Measurements from ENCODE around the gene M1AP.

M1AP gene

GRCh38 chr2:74593826-74594772 is 54.0 kb downstream of the M1AP start:
- DNase-seq: no peak

- no peak for DNase-seq
These were observed 59.5 kb downstream of the M1AP start for GRCh38 chr2:74588664-74589063.

GRCh38 chr2:74587664-74588277 is 60.4 kb downstream of the M1AP start:
- DNase-seq: peak; percentile 79

- DNase-seq: no peak
These were observed 62.5 kb downstream of the M1AP start for GRCh38 chr2:74585406-74586185.

DNA sequence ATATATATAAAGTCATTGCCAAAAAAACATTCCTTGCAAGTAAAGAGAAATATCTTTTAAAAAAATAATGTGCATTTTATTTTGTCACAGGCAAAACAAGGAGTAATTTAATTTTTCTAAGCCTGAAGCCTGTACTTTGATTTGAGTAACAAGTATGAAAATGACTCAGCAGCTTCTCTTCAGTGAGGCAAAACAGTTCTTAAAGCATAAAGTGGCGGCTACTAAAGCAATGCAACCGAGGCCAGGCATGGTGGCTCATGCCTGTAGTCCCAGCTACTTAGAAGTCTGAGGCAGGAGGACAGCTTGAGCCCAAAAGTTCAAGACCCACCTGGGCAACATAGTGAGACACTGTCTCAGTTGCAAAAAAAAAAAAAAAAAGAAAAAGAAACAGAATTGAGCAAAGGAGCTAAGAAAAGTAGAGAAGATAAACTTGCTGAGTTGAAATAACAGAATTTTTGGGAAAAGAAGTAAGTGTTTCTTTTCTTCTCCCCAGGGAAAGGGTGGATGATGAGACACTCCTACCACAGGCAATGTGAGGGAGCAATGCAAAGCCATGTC is 64.0 kb downstream of the M1AP start:
- peak; percentile 47 for DNase-seq

- peak; percentile 76 for DNase-seq
These were observed 64.6 kb downstream of the M1AP start for GRCh38 chr2:74583504-74583903.

DNA sequence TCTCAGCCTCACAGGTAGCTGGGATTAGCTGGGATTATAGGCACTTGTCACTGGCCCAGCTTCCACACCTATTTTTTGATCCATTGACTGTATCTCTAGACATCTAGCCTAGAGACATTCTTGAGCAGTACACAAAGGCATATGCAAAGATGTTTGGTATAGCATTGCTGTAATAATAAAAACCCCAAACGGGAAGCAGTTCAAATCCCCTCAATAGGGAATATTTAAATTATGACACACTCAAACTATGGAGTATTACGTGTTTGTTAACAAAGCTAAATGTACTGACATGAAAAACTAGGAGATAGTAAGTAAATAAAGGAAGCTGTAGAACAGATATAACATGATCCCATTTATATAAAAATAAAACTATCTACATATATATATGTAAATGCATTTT is 65.9 kb downstream of the M1AP start:
- no peak for DNase-seq

- no peak for DNase-seq
These were observed 66.7 kb downstream of the M1AP start for GRCh38 chr2:74581463-74581862.

DNA sequence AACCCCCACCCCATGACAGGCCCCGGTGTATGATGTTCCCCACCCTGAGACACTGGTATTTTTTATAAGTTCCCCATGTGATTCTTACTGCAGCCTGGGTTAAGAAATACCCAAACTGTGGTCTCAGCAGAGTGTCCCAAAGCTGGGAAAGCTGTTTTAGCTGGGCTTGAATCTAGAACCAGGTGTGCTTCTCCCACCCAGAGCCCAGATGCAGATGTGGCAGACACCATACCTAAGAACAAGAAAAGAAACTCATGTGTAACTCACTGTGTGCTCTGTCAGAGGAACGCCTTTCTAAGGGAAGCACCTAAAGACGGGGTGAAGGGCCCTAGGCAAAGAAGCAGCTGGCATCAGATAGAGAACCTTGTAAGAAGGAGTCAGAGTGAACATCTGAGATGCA is 69.7 kb downstream of the M1AP start:
- no peak for DNase-seq

- peak; percentile 45 for DNase-seq
These were observed 70.7 kb downstream of the M1AP start for GRCh38 chr2:74577448-74577847.

DNA sequence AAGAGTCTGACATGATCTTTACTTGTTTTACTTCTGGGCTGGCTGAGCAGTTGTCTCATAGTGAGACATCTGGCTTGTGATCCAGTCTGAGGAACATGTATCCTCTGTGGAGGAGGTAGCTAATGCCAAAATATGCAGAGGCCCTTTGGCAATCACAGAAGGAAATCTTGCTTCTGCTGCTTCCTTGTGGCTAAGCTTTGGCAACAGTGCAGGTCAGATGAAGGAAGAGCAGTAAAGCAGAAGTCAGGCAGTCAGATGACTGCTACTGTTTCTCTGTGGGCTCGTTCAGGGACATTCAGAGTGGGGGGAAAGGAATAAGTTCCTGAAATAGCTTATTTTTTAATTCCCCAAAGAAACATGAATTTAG is 71.3 kb downstream of the M1AP start:
- DNase-seq: peak; percentile 90

DNA sequence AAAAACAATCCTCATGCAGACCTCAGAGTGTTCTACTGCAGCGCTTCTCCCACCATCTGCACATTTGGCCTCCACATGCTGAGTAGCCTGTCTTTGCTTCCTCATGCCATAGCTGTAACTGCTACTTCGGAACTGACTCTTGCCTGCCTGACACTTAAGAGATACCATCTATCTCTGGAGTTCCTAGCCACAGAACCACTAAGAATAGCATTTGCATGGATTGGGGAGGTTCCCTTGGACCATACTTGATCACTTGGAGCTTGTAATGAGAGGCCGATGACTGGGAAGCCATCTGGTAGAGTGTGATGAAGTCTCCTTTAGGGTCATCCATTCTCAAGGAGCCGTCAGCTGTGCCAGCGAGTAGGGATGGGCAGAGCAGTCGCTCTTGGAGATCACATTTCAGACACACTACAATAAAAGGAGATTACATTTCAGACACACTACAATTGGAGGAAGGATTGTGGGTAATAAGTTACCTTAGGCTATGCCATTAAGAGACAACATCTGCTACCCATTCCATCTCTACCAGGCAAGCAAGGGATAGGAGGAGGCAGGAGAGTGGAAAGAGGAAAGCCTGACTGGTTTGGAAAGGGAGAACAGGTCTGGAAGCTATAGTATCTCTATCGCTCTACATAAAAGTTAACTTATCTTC is 71.8 kb downstream of the M1AP start:
- peak; percentile 72 for DNase-seq

DNA sequence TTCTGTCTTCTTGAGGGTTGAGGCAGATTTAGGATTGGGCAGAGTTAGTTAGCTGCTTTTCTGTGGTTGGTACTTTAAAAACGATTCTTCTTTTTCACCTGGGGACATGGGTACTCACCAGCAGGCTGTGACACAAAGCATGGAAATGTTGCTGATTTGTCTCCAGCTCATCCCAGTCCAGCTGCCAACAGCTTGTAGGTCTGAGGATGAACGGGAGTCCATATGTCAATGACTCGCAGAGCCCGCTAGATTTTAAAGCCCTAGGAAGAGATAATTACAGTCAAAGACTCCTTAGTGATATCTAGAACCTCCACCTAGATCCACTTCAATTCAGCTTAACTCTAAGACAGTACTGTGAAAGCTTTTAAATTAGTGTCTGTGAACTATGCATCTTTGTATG is 72.8 kb downstream of the M1AP start:
- DNase-seq: no peak

- DNase-seq: peak; percentile 76
These were observed 74.2 kb downstream of the M1AP start for GRCh38 chr2:74573747-74574562.

DNA sequence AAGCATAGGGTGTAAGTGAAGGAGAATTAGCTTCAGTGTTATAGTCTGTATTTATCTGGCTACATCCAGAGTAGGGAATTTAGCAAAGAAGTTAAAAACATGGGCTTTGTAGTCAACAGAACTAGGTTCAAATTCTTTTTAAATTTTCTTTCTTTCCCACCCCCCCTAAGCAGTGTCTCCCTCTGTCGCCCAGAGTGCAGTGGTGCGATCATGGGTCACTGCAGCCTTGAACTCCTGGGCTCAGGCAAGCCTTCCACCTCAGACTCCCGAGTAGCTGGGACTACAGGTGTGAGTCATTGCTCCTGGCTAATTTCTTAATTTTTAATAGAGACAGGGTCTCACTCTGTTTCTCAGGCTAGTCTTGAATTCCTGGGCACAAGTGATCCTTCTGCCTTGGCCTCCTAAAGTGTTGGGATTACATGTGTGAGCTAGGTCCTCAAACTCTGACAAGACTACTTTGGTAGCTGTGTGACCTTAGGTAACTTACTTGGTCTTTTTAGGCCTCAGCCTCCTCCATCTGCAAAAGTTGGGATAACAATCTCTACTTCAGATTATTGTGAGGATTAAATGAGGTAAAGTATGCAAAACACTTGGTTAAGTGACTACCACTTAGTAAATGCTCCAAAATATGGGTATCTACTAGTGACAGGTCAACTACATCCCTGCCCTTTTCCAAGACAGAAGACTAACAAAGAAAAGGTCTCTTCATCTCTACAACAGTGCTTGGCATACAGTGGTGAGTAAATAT is 75.8 kb downstream of the M1AP start:
- no peak for DNase-seq

DNA sequence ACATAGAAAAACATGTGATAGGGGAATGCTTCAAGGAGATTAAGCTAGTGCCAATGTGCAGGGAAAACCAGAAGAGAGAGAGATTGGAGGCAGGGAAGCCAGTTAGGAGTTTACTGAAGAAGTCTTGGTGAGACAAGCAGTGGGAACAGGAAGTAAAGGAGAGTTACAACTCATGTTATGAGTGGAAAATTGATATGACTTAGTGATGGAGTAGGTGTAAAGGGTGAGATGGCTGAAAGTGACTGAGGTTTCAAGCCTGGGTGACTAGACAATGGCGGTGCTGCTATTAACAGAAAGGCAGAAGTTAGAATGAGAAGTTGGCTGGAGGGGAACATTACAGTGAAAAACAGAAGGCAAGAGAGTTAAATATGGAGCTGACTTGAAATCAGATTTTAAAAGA is 77.1 kb downstream of the M1AP start:
- DNase-seq: no peak

DNA sequence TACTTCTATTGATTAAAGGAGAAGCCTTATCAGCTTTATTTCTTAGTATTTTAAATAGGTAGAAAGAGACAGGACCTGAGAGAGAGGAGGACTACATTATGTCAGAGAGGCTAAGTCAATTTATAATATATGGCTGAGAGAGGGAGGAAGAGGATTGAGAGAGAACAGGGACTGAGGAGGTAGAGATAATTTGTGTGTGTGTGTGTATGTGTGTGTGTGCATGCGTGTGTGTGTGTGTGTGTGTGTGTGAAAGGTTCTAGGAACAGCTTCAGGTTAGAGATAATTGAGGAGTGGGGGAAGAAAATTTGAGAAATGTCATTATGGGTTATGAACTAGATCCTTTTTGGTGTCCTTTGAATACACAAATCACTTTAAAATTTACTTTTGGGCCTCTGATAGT is 78.4 kb downstream of the M1AP start:
- no peak for DNase-seq

DNA sequence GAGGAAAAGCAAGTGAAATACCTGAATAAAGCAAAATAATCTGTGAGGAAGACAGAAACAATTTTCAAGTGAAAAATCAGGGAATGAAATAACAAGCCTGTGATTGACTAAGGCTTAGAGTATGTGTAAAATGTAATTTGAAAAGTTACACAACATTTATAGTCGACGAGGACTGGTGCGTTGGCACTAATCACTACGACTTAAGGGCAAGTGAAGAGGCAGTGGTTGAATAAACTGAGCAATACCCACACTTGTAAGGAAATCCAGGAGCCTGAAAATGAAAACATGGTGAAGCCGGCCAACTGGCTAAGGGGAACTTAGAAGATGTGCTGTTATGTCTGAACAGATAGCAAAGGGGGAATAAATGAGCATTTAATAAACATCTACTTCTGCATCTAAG is 80.2 kb downstream of the M1AP start:
- peak; percentile 84 for DNase-seq

DNA sequence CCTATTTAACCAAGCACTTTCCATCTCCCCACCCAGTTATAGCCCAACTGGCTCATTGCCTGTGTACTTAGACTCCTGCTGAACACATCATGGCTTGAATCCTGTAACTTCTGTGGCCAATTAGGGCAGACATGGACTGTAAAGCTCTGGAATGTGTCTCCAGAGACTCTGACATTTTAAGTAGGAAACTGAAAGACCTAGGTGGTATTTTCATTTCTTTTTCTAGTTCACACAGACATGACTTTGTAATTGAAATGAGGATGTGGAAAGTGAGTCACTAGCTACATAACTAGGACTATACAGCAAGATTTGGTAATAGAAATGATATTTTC is 81.4 kb downstream of the M1AP start:
- DNase-seq: peak; percentile 99

DNA sequence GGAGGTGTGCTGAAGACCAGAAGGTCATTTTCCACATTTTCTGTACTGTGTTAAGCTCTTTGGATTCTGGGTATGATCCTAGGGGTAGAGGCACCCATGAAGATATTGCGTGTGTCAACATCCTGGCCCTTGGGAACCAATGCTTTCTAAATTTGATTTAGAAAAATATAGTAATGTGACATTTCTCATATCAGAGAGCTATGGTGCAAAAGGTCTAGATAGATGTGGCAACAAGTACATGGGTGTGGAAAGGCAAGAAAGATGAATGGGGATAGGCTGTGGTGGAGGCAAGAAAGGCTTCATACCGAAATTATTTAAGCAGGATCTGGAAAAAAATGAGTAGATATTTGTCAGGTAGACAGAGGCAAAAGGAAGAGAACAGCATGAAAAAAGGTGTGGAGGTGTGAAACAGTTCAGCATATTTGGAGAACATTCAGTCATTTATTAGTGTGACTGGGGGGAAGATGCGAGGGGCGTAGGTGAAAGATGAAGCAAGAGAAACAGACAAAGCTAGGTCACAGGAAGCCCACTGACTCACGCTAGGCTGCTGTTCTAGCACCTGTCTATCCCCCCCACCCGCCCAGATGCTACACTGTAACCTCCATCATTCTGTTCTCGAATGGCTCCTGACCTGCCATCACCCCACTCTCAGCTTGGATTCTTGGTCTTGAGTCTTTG is 81.9 kb downstream of the M1AP start:
- no peak for DNase-seq

- peak; percentile 77 for DNase-seq
These were observed 83.9 kb downstream of the M1AP start for GRCh38 chr2:74564222-74564621.

Measured in fibroblast of upper back skin (primary cell).